Smooth muscle cell (in vitro differentiated cells): ENCODE data around the gene USP26. TPM values are rescaled to one million over a fixed set of nuclear protein-coding genes. Genes with fewer than 3 reads are reported as not detected.
A peak's percentile ranks its signal among the peaks of the same experiment; 100 is the strongest.
"Not testable (repeated sequence)": the region's sequence is repeated elsewhere in the genome, so short reads cannot be mapped to it uniquely, and the experiment has no call there.

Source experiments
- DNase-seq: peaks from one replicate; lab custom pipeline; 2025; ENCODE audit not compliant: unreplicated experiment; lab: John Stamatoyannopoulos, UW
- H2AFZ ChIP-seq: fragments of 200-600 bp; sonication (generic); 2 replicates; pipeline ENCODE4 v1.6.0; 2016; ENCODE audit warnings: antibody characterized with exemption, low read depth, mild to moderate bottlenecking
- H3F3A ChIP-seq: fragments of 200-600 bp; sonication (generic); 2 replicates; pipeline ENCODE4 v1.6.0; 2017; ENCODE audit warnings: antibody characterized with exemption, low read depth
- H3K27ac ChIP-seq: fragments of 200-600 bp; sonication (generic); 2 replicates; pipeline ENCODE4 v1.5.1; 2016; ENCODE audit warnings: low read depth, mild to moderate bottlenecking
- H3K27me3 ChIP-seq: fragments of 200-600 bp; sonication (generic); 2 replicates; pipeline ENCODE4 v1.6.1; 2016; ENCODE audit warnings: low read depth, mild to moderate bottlenecking
- H3K36me3 ChIP-seq: fragments of 200-600 bp; sonication (generic); 2 replicates; pipeline ENCODE4 v1.5.1; 2016; ENCODE audit warnings: low read depth
- H3K4me1 ChIP-seq: fragments of 200-600 bp; sonication (generic); 2 replicates; pipeline ENCODE4 v1.5.1; 2016; ENCODE audit warnings: low read depth
- H3K4me2 ChIP-seq: fragments of 200-600 bp; sonication (generic); 2 replicates; pipeline ENCODE4 v1.6.0; 2016; ENCODE audit warnings: mild to moderate bottlenecking
- H3K4me3 ChIP-seq: fragments of 200-600 bp; sonication (generic); 2 replicates; pipeline ENCODE4 v1.5.1; 2016; ENCODE audit warnings: mild to moderate bottlenecking
- H3K79me2 ChIP-seq: fragments of 200-600 bp; sonication (generic); 2 replicates; pipeline ENCODE4 v1.6.0; 2016; ENCODE audit warnings: low read depth, mild to moderate bottlenecking
- H3K9ac ChIP-seq: fragments of 200-600 bp; sonication (generic); 2 replicates; pipeline ENCODE4 v1.6.0; 2016; ENCODE audit warnings: low read depth
- H3K9me3 ChIP-seq: fragments of 200-600 bp; sonication (generic); replicated peaks from 2 replicates; pipeline ENCODE4 v1.5.1; 2016; ENCODE audit warnings: low read depth
- H4K20me1 ChIP-seq: fragments of 200-600 bp; sonication (generic); 2 replicates; pipeline ENCODE4 v1.6.0; 2016; ENCODE audit warnings: low read depth
- WGBS: methylation state at CpG from one replicate; pipeline ENCODE4 v1.1.7; 2016; ENCODE audit warnings: low lambda C conversion rate; 5-methylcytosine and 5-hydroxymethylcytosine counted together
- polyA plus RNA-seq: library from polyadenylated mRNA; unstranded; fragments of >200 nt; fragmentation: Nextera tagmentation; extraction: Ambion mirVana; gene quantifications from 2 replicates; pipeline ENCODE4 v1.2.1, GENCODE V29; 2016
- total RNA-seq: library from RNA; depleted of rRNA; stranded (reverse); fragments of >200 nt; gene quantifications from 2 replicates; pipeline ENCODE4 v1.2.3, GENCODE V29; 2014
- TF ChIP-seq, protein P1 (sequence below): fragments of 200-600 bp; sonication (generic); IDR thresholded peaks from 2 replicates; pipeline ENCODE4 v1.5.1; 2017; ENCODE audit warnings: borderline replicate concordance, mild to moderate bottlenecking, antibody characterized with exemption; ENCODE audit not compliant: insufficient read depth, poor library complexity, severe bottlenecking

The USP26 gene
- total and polyA plus RNA-seq, 2 experiments from 2014 or later = not detected

DNA sequence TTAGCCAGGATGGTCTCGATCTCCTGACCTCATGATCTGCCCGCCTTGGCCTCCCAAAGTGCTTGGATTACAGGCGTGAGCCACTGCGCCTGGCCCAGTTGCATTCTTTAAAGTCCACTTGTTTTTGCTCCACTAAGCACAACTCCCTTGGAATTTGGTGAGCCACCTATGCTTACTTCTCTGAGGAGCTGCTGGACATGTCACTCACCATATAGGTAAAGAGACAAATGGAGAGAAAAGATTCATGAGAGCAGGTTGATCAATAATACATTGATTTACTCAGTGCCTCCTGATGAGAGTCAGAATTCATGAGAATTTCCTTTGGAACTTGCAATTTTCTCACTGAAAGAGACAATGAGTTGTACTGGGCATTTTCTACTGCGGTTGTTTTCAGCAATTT is 48.2 kb downstream of the USP26 start:
- DNase-seq = no peak
- Histone ChIP-seq H3K27me3 (no peaks in the 10 kb centered on the region), H3K79me2 (no peaks in the 10 kb centered on the region), H3K4me3 (no peak overlapping the region), H3K36me3 (no peaks in the 10 kb centered on the region), H3K27ac (no peak overlapping the region), H3K4me1 (peaks cover 4% of the 10 kb centered on the region), H4K20me1 (no peaks in the 10 kb centered on the region), H3K9me3 (no peaks in the 10 kb centered on the region), H2AFZ (no peak overlapping the region), H3K4me2 (no peak overlapping the region), H3F3A (no peaks in the 10 kb centered on the region), H3K9ac (no peak overlapping the region)
- WGBS = 91% methylated on average over 5 of the region's 5 CpGs
- TF ChIP-seq, protein P1, sequence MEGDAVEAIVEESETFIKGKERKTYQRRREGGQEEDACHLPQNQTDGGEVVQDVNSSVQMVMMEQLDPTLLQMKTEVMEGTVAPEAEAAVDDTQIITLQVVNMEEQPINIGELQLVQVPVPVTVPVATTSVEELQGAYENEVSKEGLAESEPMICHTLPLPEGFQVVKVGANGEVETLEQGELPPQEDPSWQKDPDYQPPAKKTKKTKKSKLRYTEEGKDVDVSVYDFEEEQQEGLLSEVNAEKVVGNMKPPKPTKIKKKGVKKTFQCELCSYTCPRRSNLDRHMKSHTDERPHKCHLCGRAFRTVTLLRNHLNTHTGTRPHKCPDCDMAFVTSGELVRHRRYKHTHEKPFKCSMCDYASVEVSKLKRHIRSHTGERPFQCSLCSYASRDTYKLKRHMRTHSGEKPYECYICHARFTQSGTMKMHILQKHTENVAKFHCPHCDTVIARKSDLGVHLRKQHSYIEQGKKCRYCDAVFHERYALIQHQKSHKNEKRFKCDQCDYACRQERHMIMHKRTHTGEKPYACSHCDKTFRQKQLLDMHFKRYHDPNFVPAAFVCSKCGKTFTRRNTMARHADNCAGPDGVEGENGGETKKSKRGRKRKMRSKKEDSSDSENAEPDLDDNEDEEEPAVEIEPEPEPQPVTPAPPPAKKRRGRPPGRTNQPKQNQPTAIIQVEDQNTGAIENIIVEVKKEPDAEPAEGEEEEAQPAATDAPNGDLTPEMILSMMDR = no peak

DNA sequence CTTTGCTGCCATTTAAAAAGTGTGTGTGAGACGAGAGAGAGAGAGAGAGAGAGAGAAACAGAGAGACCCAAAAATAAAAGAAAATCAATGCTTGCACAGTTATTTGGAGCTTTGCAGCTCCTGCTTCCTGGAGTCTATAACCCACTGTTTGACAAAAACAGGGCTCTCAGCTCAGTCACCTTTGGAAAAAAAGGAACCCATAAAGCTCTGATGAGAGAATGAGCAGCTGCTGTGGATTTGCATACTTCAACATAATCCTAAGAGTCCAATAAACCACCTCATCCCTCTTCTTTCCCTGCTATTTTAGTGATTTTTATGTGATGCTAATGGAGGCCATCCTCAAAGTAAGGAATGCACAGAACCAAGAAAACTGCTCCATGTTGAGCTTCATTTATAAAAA is 50.3 kb downstream of the USP26 start:
- no peaks in the 10 kb centered on the region for H3K79me2 ChIP-seq
- H3K36me3 ChIP-seq = no peaks in the 10 kb centered on the region
- H3K4me3 ChIP-seq = no peak overlapping the region
- no peak overlapping the region for H3K4me2 ChIP-seq
- H2AFZ ChIP-seq = no peak overlapping the region
- WGBS = 63% methylated on average over 1 of the region's 1 CpG
- H3K27ac ChIP-seq = no peak overlapping the region
- no peaks in the 10 kb centered on the region for H3K4me1 ChIP-seq
- no peaks in the 10 kb centered on the region for H4K20me1 ChIP-seq
- TF ChIP-seq, protein P1 = no peak
- no peaks in the 10 kb centered on the region for H3F3A ChIP-seq
- H3K27me3 ChIP-seq = no peaks in the 10 kb centered on the region
- no peak overlapping the region for H3K9ac ChIP-seq
- no peak for DNase-seq
- no peaks in the 10 kb centered on the region for H3K9me3 ChIP-seq

DNA sequence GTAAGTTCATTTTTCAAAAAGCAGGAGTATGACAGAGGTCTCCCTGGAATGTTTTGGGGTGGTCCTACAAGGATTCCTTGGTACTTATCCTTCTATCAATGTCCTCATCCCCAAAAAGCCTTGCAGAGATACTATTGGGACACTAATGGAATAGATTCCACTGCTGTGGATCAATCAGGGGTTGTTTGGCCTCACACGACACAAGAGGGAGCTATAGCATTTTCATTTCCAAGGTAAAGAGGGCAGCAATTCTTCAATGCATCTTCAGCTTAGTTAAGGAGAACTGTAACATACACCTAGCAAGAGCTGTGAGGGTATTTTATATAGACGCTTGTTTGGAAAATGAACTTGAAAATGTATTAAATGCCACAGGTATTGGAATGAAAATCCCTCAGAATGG is 50.9 kb downstream of the USP26 start:
- 33% methylated on average over 2 of the region's 2 CpGs for WGBS
- Histone ChIP-seq H3K79me2 (no peaks in the 10 kb centered on the region), H3K9me3 (no peaks in the 10 kb centered on the region), H3K4me3 (no peak overlapping the region), H3K9ac (no peak overlapping the region), H3K4me2 (no peak overlapping the region), H3K36me3 (no peaks in the 10 kb centered on the region), H3K27me3 (no peaks in the 10 kb centered on the region), H3F3A (no peaks in the 10 kb centered on the region), H4K20me1 (no peaks in the 10 kb centered on the region), H2AFZ (no peak overlapping the region), H3K27ac (no peak overlapping the region), H3K4me1 (no peaks in the 10 kb centered on the region)
- DNase-seq = no peak
- TF ChIP-seq, protein P1 = peak; percentile 40

DNA sequence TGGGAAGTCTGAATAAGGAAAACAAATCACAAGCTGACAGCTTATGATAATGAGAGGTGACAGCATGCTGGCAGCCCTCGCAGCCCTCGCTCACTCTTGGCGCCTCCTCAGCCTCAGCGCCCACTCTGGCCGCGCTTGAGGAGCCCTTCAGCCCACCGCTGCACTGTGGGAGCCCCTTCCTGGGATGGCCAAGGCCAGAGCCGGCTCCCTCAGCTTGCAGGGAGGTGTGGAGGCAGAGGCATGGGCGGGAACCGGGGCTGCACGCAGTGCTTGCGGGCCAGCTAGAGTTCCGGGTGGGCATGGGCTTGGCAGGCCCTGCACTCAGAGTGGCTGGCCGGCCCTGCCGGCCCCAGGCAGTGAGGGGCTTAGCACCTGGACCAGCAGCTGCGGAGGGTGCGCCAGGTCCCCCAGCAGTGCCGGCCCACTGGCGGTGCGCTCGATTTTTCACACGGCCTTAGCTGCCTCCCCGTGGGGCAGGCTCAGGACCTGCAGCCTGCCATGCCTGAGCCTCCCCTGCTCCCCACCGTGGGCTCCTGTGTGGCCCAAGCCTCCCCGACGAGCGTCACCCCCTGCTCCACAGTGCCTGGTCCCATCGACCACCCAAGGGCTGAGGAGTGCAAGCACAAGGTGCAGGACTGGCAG is 52.6 kb downstream of the USP26 start:
- not testable (repeated sequence) for H4K20me1 ChIP-seq, H3K27ac ChIP-seq, H3F3A ChIP-seq, DNase-seq, H3K27me3 ChIP-seq, H3K4me1 ChIP-seq, H3K4me3 ChIP-seq, H3K36me3 ChIP-seq, H2AFZ ChIP-seq, H3K4me2 ChIP-seq, H3K9ac ChIP-seq, H3K79me2 ChIP-seq, H3K9me3 ChIP-seq
- WGBS = 90% methylated on average over 28 of the region's 28 CpGs
